ENCODE results near the gene RANBP10. TPM values are rescaled to one million over a fixed set of nuclear protein-coding genes. Genes with fewer than 3 reads are reported as not detected.
A peak's percentile ranks its signal among the peaks of the same experiment; 100 is the strongest.

Gene RANBP10
- total RNA-seq, 1 experiment from 2014 or later: 15.6 TPM

DNA sequence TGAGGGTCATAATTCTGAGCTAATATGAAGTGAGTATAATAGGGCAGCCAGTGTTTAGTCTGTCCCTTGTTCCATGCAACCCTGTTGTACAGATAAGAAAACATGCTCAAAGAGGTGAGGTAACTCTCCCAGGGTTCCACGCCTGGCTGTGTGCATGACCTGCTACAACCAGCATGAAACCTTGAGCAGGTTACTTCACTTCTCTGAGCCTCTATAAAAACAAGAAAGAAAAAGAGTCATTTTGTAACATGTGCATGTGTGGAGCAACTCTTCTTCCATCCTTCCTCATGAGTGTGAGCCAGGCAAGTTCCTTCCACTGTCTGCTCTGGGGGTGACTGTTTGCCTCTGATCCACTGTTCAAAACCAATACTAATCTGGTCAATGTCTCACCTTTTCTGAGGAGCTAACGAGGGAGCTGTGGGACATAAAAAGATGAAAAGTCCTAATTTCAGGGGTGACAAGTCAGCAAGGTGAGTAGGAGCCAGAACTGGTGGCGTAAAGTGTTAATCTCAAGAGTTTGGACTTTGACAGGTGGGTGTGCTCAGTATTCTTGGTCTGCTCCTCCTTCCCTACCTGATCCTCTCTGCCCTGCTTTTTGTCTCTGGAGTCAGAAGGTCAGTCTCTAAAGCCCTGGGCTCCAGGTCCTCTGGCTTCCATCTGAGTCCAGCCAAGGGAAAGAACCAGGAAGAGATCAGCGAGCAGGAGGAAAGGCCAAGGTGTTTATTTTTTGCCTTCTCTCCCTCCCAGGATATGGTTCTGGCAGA is 108.8 kb downstream of the RANBP10 start:
- H3K4me2 ChIP-seq (ENCODE audit: insufficient read depth, insufficient read length, low read length): no peak overlapping the region
- H4K8ac ChIP-seq (replicated peaks; ENCODE audit: insufficient read length, low read depth, low read length): no peak overlapping the region
- H3K56ac ChIP-seq (ENCODE audit: insufficient read length, low read depth, low read length): no peak overlapping the region
- H3K79me1 ChIP-seq (ENCODE audit: insufficient read depth, low read depth, low read length, poor library complexity, severe bottlenecking): no peaks in the 10 kb centered on the region
- H3K4me1 Mint-ChIP-seq: peaks cover 3 to 4% of the 10 kb centered on the region in 2 experiments; a peak in 3 of 4 replicates
- H2BK15ac ChIP-seq (ENCODE audit: low read depth, low read length): no peak overlapping the region
- peak overlapping the region in 1 of 3 experiments; percentile 53; a peak in 1 of 7 replicates for H3K27ac Mint-ChIP-seq
- no peak overlapping the region for H2BK5ac ChIP-seq (ENCODE audit: insufficient read length, low read length)
- no peak overlapping the region for H2BK120ac ChIP-seq (ENCODE audit: low read depth, low read length, poor library complexity, severe bottlenecking)
- TF ChIP-seq, protein P1, sequence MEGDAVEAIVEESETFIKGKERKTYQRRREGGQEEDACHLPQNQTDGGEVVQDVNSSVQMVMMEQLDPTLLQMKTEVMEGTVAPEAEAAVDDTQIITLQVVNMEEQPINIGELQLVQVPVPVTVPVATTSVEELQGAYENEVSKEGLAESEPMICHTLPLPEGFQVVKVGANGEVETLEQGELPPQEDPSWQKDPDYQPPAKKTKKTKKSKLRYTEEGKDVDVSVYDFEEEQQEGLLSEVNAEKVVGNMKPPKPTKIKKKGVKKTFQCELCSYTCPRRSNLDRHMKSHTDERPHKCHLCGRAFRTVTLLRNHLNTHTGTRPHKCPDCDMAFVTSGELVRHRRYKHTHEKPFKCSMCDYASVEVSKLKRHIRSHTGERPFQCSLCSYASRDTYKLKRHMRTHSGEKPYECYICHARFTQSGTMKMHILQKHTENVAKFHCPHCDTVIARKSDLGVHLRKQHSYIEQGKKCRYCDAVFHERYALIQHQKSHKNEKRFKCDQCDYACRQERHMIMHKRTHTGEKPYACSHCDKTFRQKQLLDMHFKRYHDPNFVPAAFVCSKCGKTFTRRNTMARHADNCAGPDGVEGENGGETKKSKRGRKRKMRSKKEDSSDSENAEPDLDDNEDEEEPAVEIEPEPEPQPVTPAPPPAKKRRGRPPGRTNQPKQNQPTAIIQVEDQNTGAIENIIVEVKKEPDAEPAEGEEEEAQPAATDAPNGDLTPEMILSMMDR (conservative IDR thresholded peaks at IDR 0.05): no peak
- no peak overlapping the region for H2AFZ ChIP-seq (ENCODE audit: low read length)
- H4K91ac ChIP-seq (ENCODE audit: insufficient read length, low read depth, low read length): no peak overlapping the region
- H4K20me1 ChIP-seq (ENCODE audit: control insufficient read depth, insufficient read depth, insufficient read length): no peaks in the 10 kb centered on the region
- no peak overlapping the region for H2AK5ac ChIP-seq (ENCODE audit: insufficient read length, low read length)
- no peaks in the 10 kb centered on the region for H3K27me3 ChIP-seq (ENCODE audit: insufficient read depth, low read length)
- no peak overlapping the region for H3K9ac ChIP-seq (ENCODE audit: extremely low read depth, insufficient read length, low read length)
- H3K9me3 Mint-ChIP-seq: peaks cover 0 to 4% of the 10 kb centered on the region in 2 experiments; a peak in 2 of 5 replicates
- H2BK20ac ChIP-seq (ENCODE audit: low read depth, low read length, poor library complexity, severe bottlenecking): no peak overlapping the region
- H3K4me1 ChIP-seq (ENCODE audit: insufficient read depth, low read length): no peaks in the 10 kb centered on the region
- no peak overlapping the region for H2BK12ac ChIP-seq (ENCODE audit: insufficient read length, low read depth, low read length)
- H3K23me2 ChIP-seq (ENCODE audit: insufficient read length, low read depth, low read length, poor library complexity, severe bottlenecking): no peaks in the 10 kb centered on the region
- H3T11ph ChIP-seq (ENCODE audit: low read length): no peak overlapping the region
- WGBS (ENCODE audit: extremely low coverage, insufficient read length, low lambda C conversion rate): no CpG with 5 or more reads among the region's 4 CpGs
- DNase-seq: no peak
- H4K5ac ChIP-seq (ENCODE audit: insufficient read length, low read depth, low read length): no peak overlapping the region
- H3K27me3 Mint-ChIP-seq (ENCODE audit: low read depth): no peaks in the 10 kb centered on the region
- peaks cover 3 to 6% (median 5%) of the 10 kb centered on the region in 3 experiments; a peak in 4 of 7 replicates for H3K36me3 Mint-ChIP-seq (ENCODE audit: insufficient read depth in 1 of 3, low read depth in 3 of 3)
- no peak overlapping the region for H3K4ac ChIP-seq (ENCODE audit: low read depth, low read length)
- H3K18ac ChIP-seq (ENCODE audit: insufficient read length, low read depth, low read length): no peak overlapping the region
- H3K27ac ChIP-seq (ENCODE audit: insufficient read length, low read depth, low read length): no peak overlapping the region
- no peaks in the 10 kb centered on the region for H3K9me3 ChIP-seq (ENCODE audit: control insufficient read depth, low read depth, low read length)
- H3K4me3 Mint-ChIP-seq: no peak overlapping the region
- H3K14ac ChIP-seq (ENCODE audit: insufficient read depth, low read length): no peak overlapping the region
- H3K79me2 ChIP-seq (ENCODE audit: insufficient read depth, low read length): no peaks in the 10 kb centered on the region
- no peak overlapping the region for H3K23ac ChIP-seq (ENCODE audit: insufficient read length, low read depth, low read length)
